Ectodermal cell (in vitro differentiated cells): ENCODE measurements around the gene DUSP2.

Experiments used
- H3K27ac ChIP-seq: 2 replicates; pipeline ENCODE4 v1.7.0; 2013; ENCODE audit warnings: mild to moderate bottlenecking, low read depth, low read length; ENCODE audit not compliant: insufficient read depth, poor library complexity, severe bottlenecking
- H3K27me3 ChIP-seq: 2 replicates; pipeline ENCODE4 v1.7.0; 2013; ENCODE audit warnings: mild to moderate bottlenecking, low read length; ENCODE audit not compliant: insufficient read depth, control insufficient read depth, poor library complexity, severe bottlenecking
- H3K36me3 ChIP-seq: one replicate; pipeline ENCODE4 v1.7.0; 2013; ENCODE audit warnings: low read length; ENCODE audit not compliant: control insufficient read depth, insufficient read depth
- H3K4me1 ChIP-seq: one replicate; pipeline ENCODE4 v1.7.0; 2013; ENCODE audit warnings: low read length; ENCODE audit not compliant: control insufficient read depth, insufficient read depth
- H3K4me3 ChIP-seq: 2 replicates; pipeline ENCODE4 v1.7.0; 2013; ENCODE audit warnings: low read depth, low read length, control low read depth; ENCODE audit not compliant: insufficient read depth
- H3K9me3 ChIP-seq: 2 replicates; pipeline ENCODE4 v1.7.0; 2013; ENCODE audit warnings: mild to moderate bottlenecking, low read length, moderate library complexity; ENCODE audit not compliant: control insufficient read depth
- WGBS, 2 experiments: methylation state at CpG; one replicate each; pipeline ENCODE4 v1.1.7; 2013; ENCODE audit warnings: missing lambda C conversion rate in 2 of 2; 5-methylcytosine and 5-hydroxymethylcytosine counted together

Gene DUSP2

GRCh38 chr2:96120091-96120720 is 25.0 kb downstream of the DUSP2 start:
- 65 to 70% methylated on average over 11 of the region's 11 CpGs for WGBS, 2 experiments
- peaks cover 4% of the 10 kb centered on the region for H3K4me1 ChIP-seq
- no peak overlapping the region for H3K4me3 ChIP-seq
- peaks cover 44% of the 10 kb centered on the region for H3K27me3 ChIP-seq
- no peaks in the 10 kb centered on the region for H3K9me3 ChIP-seq
- H3K36me3 ChIP-seq = no peaks in the 10 kb centered on the region
- H3K27ac ChIP-seq = no peak overlapping the region

GRCh38 chr2:96119389-96119751 is 25.9 kb downstream of the DUSP2 start:
- WGBS, 2 experiments = 90 to 91% methylated on average over 5 of the region's 5 CpGs
- peaks cover 44% of the 10 kb centered on the region for H3K27me3 ChIP-seq
- no peak overlapping the region for H3K27ac ChIP-seq
- H3K9me3 ChIP-seq = no peaks in the 10 kb centered on the region
- no peaks in the 10 kb centered on the region for H3K36me3 ChIP-seq
- no peak overlapping the region for H3K4me3 ChIP-seq
- peaks cover 4% of the 10 kb centered on the region for H3K4me1 ChIP-seq

- no peak overlapping the region for H3K4me3 ChIP-seq
- peaks cover 44% of the 10 kb centered on the region for H3K27me3 ChIP-seq
- no peaks in the 10 kb centered on the region for H3K36me3 ChIP-seq
- 94 to 95% methylated on average over 13 of the region's 13 CpGs for WGBS, 2 experiments
- H3K4me1 ChIP-seq = peaks cover 4% of the 10 kb centered on the region
- no peak overlapping the region for H3K27ac ChIP-seq
- H3K9me3 ChIP-seq = no peaks in the 10 kb centered on the region
Observed at GRCh38 chr2:96118698-96119388, 26.4 kb downstream of the DUSP2 start.

- Histone ChIP-seq H3K27ac (no peak overlapping the region), H3K36me3 (no peaks in the 10 kb centered on the region), H3K4me3 (no peak overlapping the region), H3K4me1 (peaks cover 4% of the 10 kb centered on the region), H3K9me3 (no peaks in the 10 kb centered on the region), H3K27me3 (peaks cover 44% of the 10 kb centered on the region)
- WGBS, 2 experiments = 60 to 61% methylated on average over 17 of the region's 17 CpGs
Observed at GRCh38 chr2:96117701-96118588, 27.3 kb downstream of the DUSP2 start.

- Histone ChIP-seq H3K4me1 (peaks cover 4% of the 10 kb centered on the region), H3K9me3 (no peaks in the 10 kb centered on the region), H3K27ac (no peak overlapping the region), H3K27me3 (peaks cover 44% of the 10 kb centered on the region), H3K36me3 (no peaks in the 10 kb centered on the region), H3K4me3 (peak overlapping the region; percentile 49)
- 2% methylated on average over 62 of the region's 62 CpGs for WGBS, 2 experiments
Observed at GRCh38 chr2:96116879-96117533, 28.2 kb downstream of the DUSP2 start.

GRCh38 chr2:96116424-96116878 is 28.8 kb downstream of the DUSP2 start, which contains the start of gene ADRA2B:
TSS of gene ADRA2B (minus strand) at chr2:96116571. CDS start at chr2:96116149, 422 bp downstream.
- Histone ChIP-seq H3K27ac (no peak within 1 kb of the TSS), H3K4me1 (peaks cover 4% of the 10 kb centered on the region), H3K36me3 (no peaks in the 10 kb centered on the region), H3K9me3 (no peaks in the 10 kb centered on the region), H3K27me3 (peaks cover 44% of the 10 kb centered on the region), H3K4me3 (peak within 1 kb of the TSS; percentile 49)
- 1% methylated on average over 64 of the region's 64 CpGs for WGBS, 2 experiments

GRCh38 chr2:96115631-96116423 is 29.4 kb downstream of the DUSP2 start:
- H3K4me1 ChIP-seq = peaks cover 4% of the 10 kb centered on the region
- WGBS, 2 experiments = 68 to 69% methylated on average over 77 of the region's 77 CpGs
- peaks cover 44% of the 10 kb centered on the region for H3K27me3 ChIP-seq
- no peaks in the 10 kb centered on the region for H3K9me3 ChIP-seq
- H3K36me3 ChIP-seq = no peaks in the 10 kb centered on the region
- H3K27ac ChIP-seq = no peak overlapping the region
- peak overlapping the region; percentile 49 for H3K4me3 ChIP-seq

GRCh38 chr2:96114903-96115581 is 30.2 kb downstream of the DUSP2 start:
- Histone ChIP-seq H3K4me1 (peaks cover 4% of the 10 kb centered on the region), H3K27ac (no peak overlapping the region), H3K27me3 (peaks cover 44% of the 10 kb centered on the region), H3K9me3 (no peaks in the 10 kb centered on the region), H3K36me3 (no peaks in the 10 kb centered on the region), H3K4me3 (no peak overlapping the region)
- 96% methylated on average over 24 of the region's 24 CpGs for WGBS, 2 experiments

- Histone ChIP-seq H3K4me3 (no peak overlapping the region), H3K9me3 (no peaks in the 10 kb centered on the region), H3K4me1 (peaks cover 5% of the 10 kb centered on the region), H3K36me3 (no peaks in the 10 kb centered on the region), H3K27ac (no peak overlapping the region), H3K27me3 (peaks cover 39% of the 10 kb centered on the region)
- 94 to 96% methylated on average over 13 of the region's 13 CpGs for WGBS, 2 experiments
Observed at GRCh38 chr2:96114546-96114902, 30.7 kb downstream of the DUSP2 start.
